Measurements from ENCODE around the gene KLKB1. TPM values are rescaled to one million over a fixed set of nuclear protein-coding genes. Genes with fewer than 3 reads are reported as not detected.

Gene KLKB1
- total and polyA plus RNA-seq, 2 donors (not counting 3 experiments of a cell fraction or from before 2014, with no cell fraction given) = not detected

DNA sequence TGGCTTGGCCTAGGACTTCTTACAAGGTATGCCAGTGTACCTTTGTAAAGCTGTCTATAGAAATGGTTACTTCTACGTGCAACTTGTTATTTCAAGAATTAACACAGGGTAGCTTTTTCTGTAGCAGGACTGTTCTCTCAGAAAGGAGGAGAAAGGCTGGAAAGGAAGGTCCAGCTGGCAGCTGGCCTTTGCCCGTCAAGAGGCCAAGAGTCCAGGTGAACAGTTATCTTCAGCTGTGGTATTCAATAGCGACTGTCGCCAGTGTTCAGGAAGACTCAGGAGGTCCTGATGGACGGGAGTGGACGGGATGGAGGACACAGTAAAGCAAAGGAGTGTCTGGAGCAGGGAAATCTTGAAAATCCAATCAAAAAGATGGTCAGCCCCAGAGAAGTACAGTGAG lies 31.2 kb upstream of the KLKB1 start:
- Histone ChIP-seq H3K27ac (ENCODE audit: insufficient read depth, low read depth, low read length) (no peak overlapping the region), H3K27me3 (ENCODE audit: control insufficient read depth in 2 of 2, insufficient read depth in 2 of 2, low read length in 2 of 2) (no peaks in the 10 kb centered on the region), H3K36me3 (ENCODE audit: control insufficient read depth in 2 of 2, extremely low read depth in 1 of 2, insufficient read depth in 2 of 2, low read length in 2 of 2) (no peaks in the 10 kb centered on the region), H3K9me1 (replicated peaks; ENCODE audit: control insufficient read depth, extremely low read depth, insufficient read depth, low read length) (no peaks in the 10 kb centered on the region), H3K79me2 (ENCODE audit: control insufficient read depth, insufficient read depth, low read length) (no peaks in the 10 kb centered on the region), H3K4me2 (ENCODE audit: insufficient read depth, low read length) (no peak overlapping the region), H2AFZ (ENCODE audit: low read depth, low read length) (no peak overlapping the region), H3K4me1 (ENCODE audit: control insufficient read depth, extremely low read depth, insufficient read depth, low read length) (no peaks in the 10 kb centered on the region), H3K9me3 (replicated peaks; ENCODE audit: control insufficient read depth, insufficient read depth, low read length) (no peaks in the 10 kb centered on the region), H3K9ac (replicated peaks; ENCODE audit: extremely low read depth, insufficient read depth, low read length) (no peak overlapping the region), H3K4me3 (replicated peaks in 1 of 3; ENCODE audit: insufficient read depth in 1 of 3, low read depth in 1 of 3, low read length in 3 of 3) (no peak overlapping the region), H4K20me1 (replicated peaks; ENCODE audit: control insufficient read depth, extremely low read depth, insufficient read depth, low read length) (no peaks in the 10 kb centered on the region)
- no peak for FAIRE-seq
- intact Hi-C loops (cut with micrococcal nuclease) (loop anchor here (10.0 kb wide), 1 partner anchor 1371 kb away; the partner anchor contains the start of gene ACSL1), dilution Hi-C loops (cut with MboI; ENCODE audit: extremely low pct_ligation_motif_present, low sequenced_read_pairs) (no loop called here)
- no TSS peak for BruUV-seq (replicated peaks)
- DNase-seq (ENCODE audit: low read depth, low spot score) = no peak
- CTCF ChIA-PET = no interaction called here
- TF ChIP-seq FOS (IDR thresholded peaks at IDR 0.05; ENCODE audit: borderline replicate concordance, insufficient read depth, low read length) (no peak), MYC (IDR thresholded peaks at IDR 0.05; ENCODE audit: low read depth, low read length) (no peak), GATA2 (IDR thresholded peaks at IDR 0.05; ENCODE audit: insufficient read depth, insufficient read length, low read depth, low read length) (no peak), POLR2AphosphoS5 (IDR thresholded peaks at IDR 0.05; ENCODE audit: insufficient read depth, low read depth, low read length) (no peak), EZH2 (IDR thresholded peaks at IDR 0.05; ENCODE audit: borderline replicate concordance, low read depth, low read length, severe bottlenecking) (no peak), JUN (IDR thresholded peaks at IDR 0.05; ENCODE audit: borderline replicate concordance, insufficient read depth, insufficient read length, low read depth) (no peak), POLR2A (IDR thresholded peaks at IDR 0.05; ENCODE audit: low read depth, low read length) (no peak)
- TF ChIP-seq, protein P1, sequence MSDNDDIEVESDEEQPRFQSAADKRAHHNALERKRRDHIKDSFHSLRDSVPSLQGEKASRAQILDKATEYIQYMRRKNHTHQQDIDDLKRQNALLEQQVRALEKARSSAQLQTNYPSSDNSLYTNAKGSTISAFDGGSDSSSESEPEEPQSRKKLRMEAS (IDR thresholded peaks at IDR 0.05; ENCODE audit: insufficient read depth, insufficient read length) = no peak
- POLR2A ChIA-PET = no interaction called here

DNA sequence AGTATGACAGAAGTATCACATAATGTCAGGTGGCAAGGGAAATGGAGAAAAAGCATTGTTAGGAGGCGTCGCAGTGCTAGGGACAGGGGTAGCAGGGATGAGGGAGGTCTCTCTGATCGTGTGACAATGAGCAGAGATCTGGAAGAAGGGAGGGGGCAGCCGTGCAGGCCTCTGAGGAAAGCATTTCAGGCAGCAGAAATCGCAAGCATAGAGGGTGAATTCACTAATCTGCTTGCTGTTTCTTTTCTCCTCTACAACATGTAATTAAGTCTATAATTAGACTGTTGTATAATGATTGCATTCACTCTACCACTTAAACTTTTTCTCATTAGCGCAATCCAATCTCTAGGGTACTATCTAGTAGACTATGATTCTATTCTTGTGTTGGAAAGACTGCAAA lies 26.8 kb upstream of the KLKB1 start:
- dilution Hi-C loops (cut with MboI; ENCODE audit: extremely low pct_ligation_motif_present, low sequenced_read_pairs) = no loop called here

More for the DNA sequence above, 26.8 kb upstream of the KLKB1 start:
- DNase-seq (ENCODE audit: low read depth, low spot score) (no peak), FAIRE-seq (no peak)
- ChIA-PET POLR2A (no interaction called here), CTCF (no interaction called here)
- Histone ChIP-seq H3K4me1 (ENCODE audit: control insufficient read depth, extremely low read depth, insufficient read depth, low read length) (no peaks in the 10 kb centered on the region), H3K27ac (ENCODE audit: insufficient read depth, low read depth, low read length) (no peak overlapping the region), H3K4me3 (replicated peaks in 1 of 3; ENCODE audit: insufficient read depth in 1 of 3, low read depth in 1 of 3, low read length in 3 of 3) (no peak overlapping the region), H3K79me2 (ENCODE audit: control insufficient read depth, insufficient read depth, low read length) (no peaks in the 10 kb centered on the region), H3K36me3 (ENCODE audit: control insufficient read depth in 2 of 2, extremely low read depth in 1 of 2, insufficient read depth in 2 of 2, low read length in 2 of 2) (no peaks in the 10 kb centered on the region), H3K9ac (replicated peaks; ENCODE audit: extremely low read depth, insufficient read depth, low read length) (no peak overlapping the region), H3K9me3 (replicated peaks; ENCODE audit: control insufficient read depth, insufficient read depth, low read length) (no peaks in the 10 kb centered on the region), H3K9me1 (replicated peaks; ENCODE audit: control insufficient read depth, extremely low read depth, insufficient read depth, low read length) (no peaks in the 10 kb centered on the region), H3K27me3 (ENCODE audit: control insufficient read depth in 2 of 2, insufficient read depth in 2 of 2, low read length in 2 of 2) (no peaks in the 10 kb centered on the region), H3K4me2 (ENCODE audit: insufficient read depth, low read length) (no peak overlapping the region), H4K20me1 (replicated peaks; ENCODE audit: control insufficient read depth, extremely low read depth, insufficient read depth, low read length) (no peaks in the 10 kb centered on the region), H2AFZ (ENCODE audit: low read depth, low read length) (no peak overlapping the region)
- no peak for TF ChIP-seq MYC (IDR thresholded peaks at IDR 0.05; ENCODE audit: low read depth, low read length)
- no peak for TF ChIP-seq GATA2 (IDR thresholded peaks at IDR 0.05; ENCODE audit: insufficient read depth, insufficient read length, low read depth, low read length)
- TF ChIP-seq JUN (IDR thresholded peaks at IDR 0.05; ENCODE audit: borderline replicate concordance, insufficient read depth, insufficient read length, low read depth) = no peak
- no peak for TF ChIP-seq EZH2 (IDR thresholded peaks at IDR 0.05; ENCODE audit: borderline replicate concordance, low read depth, low read length, severe bottlenecking)
- intact Hi-C loops (cut with micrococcal nuclease) = no loop called here
- no TSS peak for BruUV-seq (replicated peaks)

Data from endothelial cell of umbilical vein (primary cell).